SK-N-SH treated with all-trans-retinoic acid at 6 μM for 48 hours (cell line): ENCODE data around the gene AKAP13.
"Not testable (repeated sequence)": the region's sequence is repeated elsewhere in the genome, so short reads cannot be mapped to it uniquely, and the experiment has no call there.

ENCODE experiments used
- ATAC-seq: fragments of 200-7000 bp; cut with Tn5 transposase; 3 replicates; pipeline ENCODE4 v1.9.1; 2020; ENCODE audit warnings: mild to moderate bottlenecking, moderate library complexity
- ARNTL ChIP-seq: fragments of 450-650 bp; formaldehyde crosslinking; IDR thresholded peaks from 2 replicates; pipeline ENCODE4 v1.5.0; 2020; ENCODE audit warnings: low read depth, mild to moderate bottlenecking, moderate library complexity, borderline replicate concordance
- BACH2 ChIP-seq: fragments of 250-450 bp; sonication (Bioruptor Pico); IDR thresholded peaks from 2 replicates; pipeline ENCODE4 v1.9.0; 2021; ENCODE audit warnings: mild to moderate bottlenecking, borderline replicate concordance
- CREB5 ChIP-seq: fragments of 250-450 bp; sonication (Bioruptor Pico); IDR thresholded peaks from 2 replicates; pipeline ENCODE4 v1.5.1; 2020; ENCODE audit warnings: low read depth, mild to moderate bottlenecking, moderate library complexity
- CSDC2 ChIP-seq: fragments of 250-450 bp; sonication (Bioruptor Pico); IDR thresholded peaks from 2 replicates; pipeline ENCODE4 v1.5.0; 2020; ENCODE audit warnings: mild to moderate bottlenecking, moderate library complexity
- CSRNP3 ChIP-seq: fragments of 250-450 bp; sonication (Bioruptor Pico); IDR thresholded peaks from 2 replicates; pipeline ENCODE4 v1.5.1; 2021; ENCODE audit warnings: mild to moderate bottlenecking, moderate library complexity
- ESRRG ChIP-seq: fragments of 250-450 bp; sonication (Bioruptor Pico); IDR thresholded peaks from 2 replicates; pipeline ENCODE4 v1.6.1; 2021; ENCODE audit warnings: mild to moderate bottlenecking
- ISL1 ChIP-seq: fragments of 250-450 bp; sonication (Bioruptor Pico); IDR thresholded peaks from 2 replicates; pipeline ENCODE4 v2.1.2; 2022; ENCODE audit warnings: mild to moderate bottlenecking, moderate library complexity
- OSR1 ChIP-seq: fragments of 250-450 bp; sonication (Bioruptor Pico); IDR thresholded peaks from 2 replicates; pipeline ENCODE4 v1.8.0; 2022; ENCODE audit warnings: moderate library complexity, mild to moderate bottlenecking, inconsistent platforms
- PATZ1 ChIP-seq: fragments of 250-450 bp; sonication (Bioruptor Pico); IDR thresholded peaks from 2 replicates; pipeline ENCODE4 v1.8.0; 2020; ENCODE audit warnings: mild to moderate bottlenecking, moderate library complexity, borderline replicate concordance
- PPARA ChIP-seq: fragments of 250-450 bp; sonication (Bioruptor Pico); IDR thresholded peaks from 2 replicates; pipeline ENCODE4 v1.5.0; 2020; ENCODE audit warnings: mild to moderate bottlenecking, borderline replicate concordance
- RARB ChIP-seq: fragments of 250-450 bp; sonication (Bioruptor Pico); IDR thresholded peaks from 2 replicates; pipeline ENCODE4 v1.8.0; 2021; ENCODE audit warnings: mild to moderate bottlenecking, moderate library complexity
- TCF4 ChIP-seq: fragments of 250-450 bp; sonication (Bioruptor Pico); IDR thresholded peaks from 2 replicates; pipeline ENCODE4 v1.8.0; 2021; ENCODE audit warnings: mild to moderate bottlenecking, moderate library complexity, borderline replicate concordance
- TOX ChIP-seq: fragments of 250-450 bp; sonication (Bioruptor Pico); IDR thresholded peaks from 2 replicates; pipeline ENCODE4 v1.8.0; 2021; ENCODE audit warnings: mild to moderate bottlenecking, moderate library complexity, borderline replicate concordance
- ZFP3 ChIP-seq: fragments of 250-450 bp; sonication (Bioruptor Pico); IDR thresholded peaks from 2 replicates; pipeline ENCODE4 v1.5.0; 2020; ENCODE audit warnings: mild to moderate bottlenecking, moderate library complexity
- ZFP30 ChIP-seq: fragments of 450-650 bp; formaldehyde crosslinking; IDR thresholded peaks from 2 replicates; pipeline ENCODE4 v1.5.0; 2022; ENCODE audit warnings: mild to moderate bottlenecking, moderate library complexity
- ZNF565 ChIP-seq: fragments of 450-650 bp; formaldehyde crosslinking; conservative IDR thresholded peaks from 2 replicates; pipeline ENCODE4 v1.5.0; 2020; ENCODE audit warnings: low read depth, mild to moderate bottlenecking, moderate library complexity
- ZNF70 ChIP-seq: fragments of 450-650 bp; formaldehyde crosslinking; IDR thresholded peaks from 2 replicates; pipeline ENCODE4 v1.5.0; 2020; ENCODE audit warnings: mild to moderate bottlenecking, moderate library complexity
- ZNF8 ChIP-seq: fragments of 450-650 bp; formaldehyde crosslinking; IDR thresholded peaks from 2 replicates; pipeline ENCODE4 v1.5.0; 2020; ENCODE audit warnings: mild to moderate bottlenecking, moderate library complexity

AKAP13 gene

GRCh38 chr15:85477730-85478129 lies 97.3 kb downstream of the AKAP13 start:
- TF ChIP-seq ZNF70, result no peak
- TF ChIP-seq OSR1, result no peak
- TF ChIP-seq ZNF8 (CRISPR knock-in tag), result no peak
- TF ChIP-seq RARB (CRISPR knock-in tag), result no peak
- no peak for TF ChIP-seq ZFP30 (CRISPR knock-in tag)
- no peak for TF ChIP-seq CREB5 (CRISPR knock-in tag)
- TF ChIP-seq TCF4 (CRISPR knock-in tag), result no peak
- TF ChIP-seq ESRRG, result no peak
- TF ChIP-seq TOX (CRISPR knock-in tag), result no peak
- no peak for ATAC-seq

- peak; percentile 55 for ATAC-seq
- TF ChIP-seq ISL1 (CRISPR knock-in tag) (no peak), ARNTL (CRISPR knock-in tag) (no peak), RARB (CRISPR knock-in tag) (no peak), ESRRG (no peak), PPARA (CRISPR knock-in tag) (no peak), TCF4 (CRISPR knock-in tag) (no peak)
Observed at GRCh38 chr15:85479071-85479647, 98.8 kb downstream of the AKAP13 start.

- no peak for ATAC-seq
- TF ChIP-seq PATZ1 (CRISPR knock-in tag), result no peak
- no peak for TF ChIP-seq ZNF8 (CRISPR knock-in tag)
- TF ChIP-seq TOX (CRISPR knock-in tag), result no peak
- TF ChIP-seq ZFP3 (CRISPR knock-in tag), result no peak
- TF ChIP-seq CSRNP3, result no peak
Observed at GRCh38 chr15:85480923-85481322, 100.5 kb downstream of the AKAP13 start.

GRCh38 chr15:85481543-85481942 lies 101.1 kb downstream of the AKAP13 start:
- ATAC-seq, result not testable (repeated sequence)

- TF ChIP-seq TOX (CRISPR knock-in tag) (no peak), BACH2 (CRISPR knock-in tag) (no peak), ZNF565 (CRISPR knock-in tag) (no peak)
Observed at GRCh38 chr15:85482894-85483293, 102.5 kb downstream of the AKAP13 start.

GRCh38 chr15:85483955-85484354 lies 103.6 kb downstream of the AKAP13 start:
- not testable (repeated sequence) for ATAC-seq

More at GRCh38 chr15:85482894-85483293, 102.5 kb downstream of the AKAP13 start:
- ATAC-seq, result peak; percentile 88

GRCh38 chr15:85484923-85485322 lies 104.5 kb downstream of the AKAP13 start:
- not testable (repeated sequence) for ATAC-seq

- TF ChIP-seq ESRRG (no peak), TCF4 (CRISPR knock-in tag) (no peak), ISL1 (CRISPR knock-in tag) (no peak), ZFP3 (CRISPR knock-in tag) (no peak), BACH2 (CRISPR knock-in tag) (no peak), RARB (CRISPR knock-in tag) (no peak), CSDC2 (CRISPR knock-in tag) (no peak)
- ATAC-seq, result peak; percentile 84
Observed at GRCh38 chr15:85485956-85486567, 105.7 kb downstream of the AKAP13 start.

GRCh38 chr15:85487796-85488195 lies 107.4 kb downstream of the AKAP13 start:
- not testable (repeated sequence) for ATAC-seq
